ENCODE data around the gene SEM1.

Gene SEM1

GRCh38 chr7:96658022-96658412 lies 51.6 kb downstream of the SEM1 start:
- TF ChIP-seq TAF1 (IDR thresholded peaks at IDR 0.05; ENCODE audit: borderline replicate concordance, insufficient read depth, low read length) (no peak), REST (IDR thresholded peaks at IDR 0.05; ENCODE audit: insufficient read depth in 1 of 2, low read depth in 2 of 2, low read length in 2 of 2) (no peak), POLR2AphosphoS5 (IDR thresholded peaks at IDR 0.05; ENCODE audit: low read depth, low read length) (no peak), SIN3A (IDR thresholded peaks at IDR 0.05; ENCODE audit: borderline replicate concordance, insufficient read depth, low read length) (no peak), FOXP2 (optimal IDR thresholded peaks at IDR 0.05; ENCODE audit: borderline replicate concordance, extremely low read depth, extremely low read length, insufficient read depth) (no peak)

DNA sequence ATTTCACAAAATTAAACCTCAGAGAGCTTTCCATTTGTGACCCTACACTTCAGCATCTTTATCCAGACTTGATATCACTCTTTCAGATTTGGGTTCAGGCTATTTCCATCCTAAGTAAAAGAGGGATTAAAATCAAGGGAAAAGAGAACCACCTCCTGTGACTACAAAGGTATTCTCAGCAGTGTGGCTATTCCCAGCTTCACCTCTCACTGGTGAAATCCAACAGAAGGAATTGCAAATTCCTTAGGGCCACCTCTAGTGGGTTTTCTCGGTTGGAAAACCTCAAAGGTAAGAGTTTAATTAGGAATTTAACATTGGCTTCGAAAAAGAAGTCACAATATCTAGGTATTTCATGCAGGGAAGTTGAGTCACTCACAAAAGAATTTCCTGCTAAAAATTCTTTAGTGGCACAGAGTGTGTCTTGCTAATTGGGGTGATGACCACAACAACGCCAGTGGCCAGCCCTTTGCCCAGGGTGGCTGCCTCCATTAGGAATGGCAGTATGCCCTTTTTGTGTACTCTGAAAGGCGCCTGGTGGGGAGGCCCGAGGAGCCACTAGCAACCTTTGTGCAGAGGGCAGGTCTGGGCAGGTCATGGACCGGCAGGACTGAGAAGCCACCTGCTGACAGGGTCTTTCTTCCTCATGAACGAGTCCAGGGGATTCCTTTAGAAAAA lies 52.2 kb downstream of the SEM1 start:
- no peak for TF ChIP-seq POLR2AphosphoS5 (IDR thresholded peaks at IDR 0.05; ENCODE audit: low read depth, low read length)
- TF ChIP-seq SIN3A (IDR thresholded peaks at IDR 0.05; ENCODE audit: borderline replicate concordance, insufficient read depth, low read length): no peak
- TF ChIP-seq FOXP2 (optimal IDR thresholded peaks at IDR 0.05; ENCODE audit: borderline replicate concordance, extremely low read depth, extremely low read length, insufficient read depth): no peak

DNA sequence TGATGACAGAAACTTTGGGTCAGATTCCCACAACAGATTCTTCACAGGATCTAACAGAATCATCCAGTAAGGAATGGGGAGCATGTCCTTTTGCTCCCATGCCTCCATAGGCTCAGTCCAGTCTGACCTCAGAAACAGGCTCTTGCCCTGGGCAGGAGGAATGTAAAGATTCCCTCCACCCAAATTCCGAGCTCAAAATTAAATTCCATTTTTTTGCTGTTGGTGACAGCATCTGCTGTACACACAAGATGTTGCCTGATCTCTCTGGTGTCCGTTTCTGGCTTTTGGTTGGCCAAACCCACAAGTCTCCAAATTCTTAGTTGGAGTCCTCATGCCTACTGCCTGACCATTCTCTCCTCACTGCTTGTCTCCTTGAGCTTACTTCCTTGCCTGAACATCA lies 53.7 kb downstream of the SEM1 start:
- TF ChIP-seq FOXP2 (optimal IDR thresholded peaks at IDR 0.05; ENCODE audit: borderline replicate concordance, extremely low read depth, extremely low read length, insufficient read depth): no peak

DNA sequence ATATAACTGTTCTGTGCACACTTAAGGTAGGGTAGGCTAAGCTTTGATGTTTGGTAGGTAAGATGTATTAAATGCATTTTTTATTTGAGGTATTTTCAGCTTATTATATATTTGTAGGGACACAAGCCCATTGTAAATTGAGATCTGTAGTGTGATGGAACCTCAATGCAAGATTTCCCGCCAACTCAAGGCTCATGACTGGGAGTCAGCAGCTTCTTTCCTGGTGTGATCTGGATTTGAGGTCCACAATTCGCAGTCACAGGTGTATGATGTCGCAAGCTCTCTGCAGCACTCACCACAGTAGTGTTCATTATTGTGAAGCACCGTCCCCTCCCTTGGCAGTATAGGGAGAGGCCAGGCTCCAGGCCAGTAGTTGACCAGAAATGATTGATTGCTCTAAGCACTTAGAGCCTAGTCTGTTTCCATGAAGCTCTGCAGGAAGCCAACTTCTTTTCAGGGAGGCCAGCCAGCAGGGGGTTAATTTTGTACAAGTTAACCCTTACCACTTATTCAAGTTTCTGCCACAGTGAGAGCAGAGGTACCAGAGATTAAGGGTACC lies 54.9 kb downstream of the SEM1 start:
- TF ChIP-seq FOXP2 (optimal IDR thresholded peaks at IDR 0.05; ENCODE audit: borderline replicate concordance, extremely low read depth, extremely low read length, insufficient read depth) (no peak), REST (IDR thresholded peaks at IDR 0.05; ENCODE audit: insufficient read depth in 1 of 2, low read depth in 2 of 2, low read length in 2 of 2) (no peak), SIN3A (IDR thresholded peaks at IDR 0.05; ENCODE audit: borderline replicate concordance, insufficient read depth, low read length) (no peak), TAF1 (IDR thresholded peaks at IDR 0.05; ENCODE audit: borderline replicate concordance, insufficient read depth, low read length) (no peak), POLR2AphosphoS5 (IDR thresholded peaks at IDR 0.05; ENCODE audit: low read depth, low read length) (no peak)

DNA sequence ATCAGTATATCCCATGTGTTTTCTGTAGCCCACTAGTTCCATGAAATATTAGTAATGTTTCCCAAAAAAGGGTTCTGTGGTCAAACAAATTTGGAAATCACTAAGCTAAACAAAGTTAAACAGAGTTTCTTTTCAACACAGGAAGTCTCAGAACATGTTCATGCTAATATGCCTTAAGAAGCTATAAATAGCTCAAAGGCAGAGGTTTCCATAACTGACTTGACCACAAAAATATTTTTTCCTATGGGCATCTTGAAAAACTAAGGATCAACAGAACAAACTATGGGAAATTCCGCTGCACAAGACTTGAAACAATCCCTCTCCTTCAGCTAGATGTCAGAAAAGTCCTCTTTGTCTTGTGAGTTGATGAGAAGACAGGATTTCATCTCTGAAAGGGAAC lies 59.7 kb downstream of the SEM1 start:
- TF ChIP-seq SIN3A (IDR thresholded peaks at IDR 0.05; ENCODE audit: borderline replicate concordance, insufficient read depth, low read length): no peak
- TF ChIP-seq POLR2AphosphoS5 (IDR thresholded peaks at IDR 0.05; ENCODE audit: low read depth, low read length): no peak
- no peak for TF ChIP-seq REST (IDR thresholded peaks at IDR 0.05; ENCODE audit: insufficient read depth in 1 of 2, low read depth in 2 of 2, low read length in 2 of 2)
- TF ChIP-seq FOXP2 (optimal IDR thresholded peaks at IDR 0.05; ENCODE audit: borderline replicate concordance, extremely low read depth, extremely low read length, insufficient read depth): no peak
- TF ChIP-seq TAF1 (IDR thresholded peaks at IDR 0.05; ENCODE audit: borderline replicate concordance, insufficient read depth, low read length): no peak

- TF ChIP-seq REST (IDR thresholded peaks at IDR 0.05; ENCODE audit: insufficient read depth in 1 of 2, low read depth in 2 of 2, low read length in 2 of 2) (no peak), TAF1 (IDR thresholded peaks at IDR 0.05; ENCODE audit: borderline replicate concordance, insufficient read depth, low read length) (no peak), FOXP2 (optimal IDR thresholded peaks at IDR 0.05; ENCODE audit: borderline replicate concordance, extremely low read depth, extremely low read length, insufficient read depth) (no peak), SIN3A (IDR thresholded peaks at IDR 0.05; ENCODE audit: borderline replicate concordance, insufficient read depth, low read length) (no peak), POLR2AphosphoS5 (IDR thresholded peaks at IDR 0.05; ENCODE audit: low read depth, low read length) (no peak)
Observed at GRCh38 chr7:96648784-96649183, 60.9 kb downstream of the SEM1 start.

Measured in PFSK-1 (cell line).